H1 (cell line): ENCODE data around the gene UMAD1. TPM values are rescaled to one million over a fixed set of nuclear protein-coding genes. Genes with fewer than 3 reads are reported as not detected.

Experiments used
- ATF3 ChIP-seq: IDR thresholded peaks from 2 replicates; pipeline ENCODE4 v1.6.1; 2011; ENCODE audit warnings: low read depth, mild to moderate bottlenecking, low read length; ENCODE audit not compliant: insufficient read depth
- CTCF ChIP-seq, 3 experiments: IDR thresholded peaks; 1 replicate in 2 of 3; 2 replicates in 1 of 3; pipeline versions ENCODE4 v1.5.1 to v1.6.1; 2011; ENCODE audit warnings: low read length in 3 of 3, mild to moderate bottlenecking in 3 of 3, inconsistent platforms in 2 of 3, low read depth in 1 of 3, moderate library complexity in 1 of 3; ENCODE audit not compliant: insufficient read depth in 1 of 3; ENCODE audit errors: control extremely low read depth in 1 of 3
- TCF12 ChIP-seq: IDR thresholded peaks from 2 replicates; pipeline ENCODE4 v1.6.1; 2011; ENCODE audit warnings: low read depth, mild to moderate bottlenecking, low read length
- polyA plus RNA-seq, 7 experiments: library from polyadenylated mRNA; depleted of rRNA in 3 of 7; stranded (reverse) in 5 of 7; unstranded in 2 of 7; fragments of >200 nt in 5 of 7; fragments of 200-250 nt in 2 of 7; gene quantifications; 1 replicate in 5 of 7; 2 replicates in 1 of 7; 4 replicates in 1 of 7; pipeline versions ENCODE4 v1.2.1 to v1.2.3, GENCODE V29; 2011 to 2013; ENCODE audit warnings: missing spikeins in 2 of 7, mixed read lengths in 2 of 7
- total RNA-seq: library from RNA; stranded (reverse); fragmentation: NEBNext Ultra II Directional; extraction: Animal tissue kit (Norgen Biotek cat#: 25700); gene quantifications from 2 replicates; pipeline ENCODE4 v1.2.1, GENCODE V29; 2021

The UMAD1 gene
- total and polyA plus RNA-seq, 2 of the 8 experiments (the other 6 are each of a cell fraction or from before 2014, with no cell fraction given): 10.4 to 12.3 TPM

- TF ChIP-seq ATF3 (no peak), CTCF (IDR thresholded peaks at IDR 0.05; ENCODE audit: control extremely low read depth in 1 of 3, insufficient read depth in 1 of 3, low read depth in 1 of 3, low read length in 3 of 3) (no peak), TCF12 (no peak)
Observed at GRCh38 chr7:7861211-7861633, 220.7 kb downstream of the UMAD1 start (continued).
